Adipocyte (in vitro differentiated cells): Measurements from ENCODE around the gene GPR161.
"Not testable (repeated sequence)": the region's sequence is repeated elsewhere in the genome, so short reads cannot be mapped to it uniquely, and the experiment has no call there.

ENCODE experiments used
- DNase-seq: peaks from one replicate; pipeline ENCODE4 v3.0.0-alpha.2; 2015; ENCODE audit warnings: low read depth
- H3K27me3 ChIP-seq: replicated peaks from 2 replicates; pipeline ENCODE4 v1.7.0; 2013; ENCODE audit warnings: mild to moderate bottlenecking, low read length, moderate library complexity; ENCODE audit not compliant: control insufficient read depth, insufficient read depth
- H3K36me3 ChIP-seq: 2 replicates; pipeline ENCODE4 v1.7.0; 2013; ENCODE audit warnings: low read length, mild to moderate bottlenecking, moderate library complexity; ENCODE audit not compliant: control insufficient read depth, insufficient read depth, severe bottlenecking
- H3K4me1 ChIP-seq: 2 replicates; pipeline ENCODE4 v1.7.0; 2013; ENCODE audit warnings: mild to moderate bottlenecking, low read length, moderate library complexity; ENCODE audit not compliant: control insufficient read depth, insufficient read depth
- H3K4me3 ChIP-seq: 2 replicates; pipeline ENCODE4 v1.7.0; 2013; ENCODE audit warnings: mild to moderate bottlenecking, low read length, moderate library complexity
- H3K9ac ChIP-seq: 2 replicates; pipeline ENCODE4 v1.7.0; 2013; ENCODE audit warnings: mild to moderate bottlenecking, low read length, moderate library complexity
- H3K9me3 ChIP-seq: 2 replicates; pipeline ENCODE4 v1.7.0; 2013; ENCODE audit warnings: mild to moderate bottlenecking, low read length, moderate library complexity; ENCODE audit not compliant: control insufficient read depth

GPR161 gene

GRCh38 chr1:168056152-168056551, 80.6 kb downstream of the GPR161 start:
- DNase-seq, H3K9ac ChIP-seq, H3K4me3 ChIP-seq, H3K4me1 ChIP-seq, H3K27me3 ChIP-seq, H3K9me3 ChIP-seq: not testable (repeated sequence)
- peaks cover 53% of the 10 kb centered on the region for H3K36me3 ChIP-seq

- Histone ChIP-seq H3K27me3 (no peaks in the 10 kb centered on the region), H3K36me3 (peaks cover 52% of the 10 kb centered on the region), H3K9me3 (no peaks in the 10 kb centered on the region), H3K4me1 (no peaks in the 10 kb centered on the region), H3K9ac (no peak overlapping the region), H3K4me3 (no peak overlapping the region)
- DNase-seq, result no peak
These were observed 82.6 kb downstream of the GPR161 start for GRCh38 chr1:168054117-168054516.

GRCh38 chr1:168053681-168054080, 83.0 kb downstream of the GPR161 start:
- Histone ChIP-seq H3K36me3 (peaks cover 56% of the 10 kb centered on the region), H3K9me3 (no peaks in the 10 kb centered on the region), H3K4me3 (no peak overlapping the region), H3K4me1 (no peaks in the 10 kb centered on the region), H3K27me3 (no peaks in the 10 kb centered on the region), H3K9ac (no peak overlapping the region)
- DNase-seq, result no peak

- no peak overlapping the region for H3K4me3 ChIP-seq
- no peaks in the 10 kb centered on the region for H3K9me3 ChIP-seq
- peaks cover 60% of the 10 kb centered on the region for H3K36me3 ChIP-seq
- no peaks in the 10 kb centered on the region for H3K27me3 ChIP-seq
- H3K4me1 ChIP-seq, result no peaks in the 10 kb centered on the region
- no peak overlapping the region for H3K9ac ChIP-seq
- no peak for DNase-seq
These were observed 85.8 kb downstream of the GPR161 start for GRCh38 chr1:168050880-168051279.

DNA sequence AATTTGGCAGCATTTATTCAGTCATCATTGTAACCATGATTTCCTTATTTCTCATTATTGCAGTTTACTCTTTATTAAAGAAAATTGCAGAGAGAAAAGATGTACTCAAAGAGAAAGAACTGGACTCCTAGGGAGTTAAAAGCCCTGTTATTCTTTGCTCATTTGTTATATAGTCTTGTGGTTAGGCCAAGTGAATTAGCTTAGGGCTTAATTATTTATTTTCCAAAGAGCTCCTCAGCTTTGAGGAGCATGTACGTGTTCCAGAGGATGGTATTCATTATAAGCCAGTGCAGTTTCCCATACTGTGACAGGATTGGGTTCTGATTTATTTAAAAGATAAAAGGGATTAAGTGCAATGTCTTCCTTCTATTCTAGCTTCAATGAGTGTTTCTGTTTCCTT, 86.4 kb downstream of the GPR161 start:
- no peak for DNase-seq

GRCh38 chr1:168045311-168045710, 91.4 kb downstream of the GPR161 start:
- Histone ChIP-seq H3K9me3 (no peaks in the 10 kb centered on the region), H3K4me3 (no peak overlapping the region), H3K9ac (no peak overlapping the region), H3K4me1 (peaks cover 6% of the 10 kb centered on the region), H3K27me3 (no peaks in the 10 kb centered on the region), H3K36me3 (peaks cover 65% of the 10 kb centered on the region)
- DNase-seq, result no peak

More for the DNA sequence above, 86.4 kb downstream of the GPR161 start:
- Histone ChIP-seq H3K36me3 (peaks cover 65% of the 10 kb centered on the region), H3K9ac (no peak overlapping the region), H3K4me3 (no peak overlapping the region), H3K4me1 (peaks cover 4% of the 10 kb centered on the region), H3K9me3 (no peaks in the 10 kb centered on the region), H3K27me3 (no peaks in the 10 kb centered on the region)

- H3K36me3 ChIP-seq, result peaks cover 61% of the 10 kb centered on the region
- H3K9ac ChIP-seq, result no peak overlapping the region
- no peak for DNase-seq
- peaks cover 6% of the 10 kb centered on the region for H3K4me1 ChIP-seq
- no peaks in the 10 kb centered on the region for H3K27me3 ChIP-seq
- no peak overlapping the region for H3K4me3 ChIP-seq
- no peaks in the 10 kb centered on the region for H3K9me3 ChIP-seq
These were observed 94.4 kb downstream of the GPR161 start for GRCh38 chr1:168042362-168042761.

- H3K4me3 ChIP-seq, result no peak overlapping the region
- peaks cover 33% of the 10 kb centered on the region for H3K36me3 ChIP-seq
- no peaks in the 10 kb centered on the region for H3K9me3 ChIP-seq
- H3K27me3 ChIP-seq, result no peaks in the 10 kb centered on the region
- H3K4me1 ChIP-seq, result no peaks in the 10 kb centered on the region
- DNase-seq, result no peak
- no peak overlapping the region for H3K9ac ChIP-seq
These were observed 101.4 kb downstream of the GPR161 start for GRCh38 chr1:168035345-168035744.

DNA sequence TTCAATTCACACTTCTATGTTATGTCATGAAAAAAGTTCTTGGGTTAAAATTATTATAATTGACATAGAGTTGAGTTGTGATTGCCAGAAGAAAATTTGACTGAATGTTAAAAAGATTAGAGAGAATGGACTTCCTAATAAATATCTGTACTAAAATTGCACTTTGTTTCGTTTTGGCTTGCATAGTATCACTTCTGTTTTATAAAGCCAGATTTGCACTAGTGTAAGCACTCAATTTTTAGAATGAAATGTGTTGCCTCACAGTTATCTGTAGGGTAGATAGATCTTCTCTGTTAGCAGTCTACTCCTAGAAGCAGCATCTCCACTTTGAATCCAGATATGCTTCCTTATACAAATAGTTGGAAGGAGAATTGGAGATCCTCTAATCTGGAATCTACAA, 104.7 kb downstream of the GPR161 start:
- Histone ChIP-seq H3K9me3 (no peaks in the 10 kb centered on the region), H3K4me3 (no peak overlapping the region), H3K36me3 (peaks cover 47% of the 10 kb centered on the region), H3K9ac (no peak overlapping the region), H3K4me1 (no peaks in the 10 kb centered on the region), H3K27me3 (no peaks in the 10 kb centered on the region)
- no peak for DNase-seq

GRCh38 chr1:168031627-168032026, 105.1 kb downstream of the GPR161 start:
- Histone ChIP-seq H3K4me1 (no peaks in the 10 kb centered on the region), H3K27me3 (no peaks in the 10 kb centered on the region), H3K36me3 (peaks cover 50% of the 10 kb centered on the region), H3K4me3 (no peak overlapping the region), H3K9ac (no peak overlapping the region), H3K9me3 (no peaks in the 10 kb centered on the region)
- DNase-seq, result no peak

GRCh38 chr1:168031198-168031597, 105.5 kb downstream of the GPR161 start:
- no peak for DNase-seq
- H3K27me3 ChIP-seq, result no peaks in the 10 kb centered on the region
- no peaks in the 10 kb centered on the region for H3K4me1 ChIP-seq
- H3K9ac ChIP-seq, result no peak overlapping the region
- H3K9me3 ChIP-seq, result no peaks in the 10 kb centered on the region
- no peak overlapping the region for H3K4me3 ChIP-seq
- H3K36me3 ChIP-seq, result peaks cover 55% of the 10 kb centered on the region
